GM19193 (cell line): Measurements from ENCODE around the gene CDKN1B.

Source experiments
- POLR2A ChIP-seq: IDR thresholded peaks from 4 replicates; pipeline ENCODE4 v1.6.1; 2011; ENCODE audit not compliant: insufficient read depth, insufficient read length; ENCODE audit errors: extremely low read depth

The CDKN1B gene

GRCh38 chr12:12689647-12690300 lies 27.4 kb upstream of the CDKN1B start:
- no peak for TF ChIP-seq POLR2A

- no peak for TF ChIP-seq POLR2A
Observed at GRCh38 chr12:12691549-12691948, 25.6 kb upstream of the CDKN1B start.

GRCh38 chr12:12693111-12693671 lies 24.0 kb upstream of the CDKN1B start:
- no peak for TF ChIP-seq POLR2A

- peak; percentile 27 for TF ChIP-seq POLR2A
Observed at GRCh38 chr12:12696562-12697383, 20.4 kb upstream of the CDKN1B start.

GRCh38 chr12:12699345-12699744 lies 17.8 kb upstream of the CDKN1B start:
- TF ChIP-seq POLR2A, result no peak

GRCh38 chr12:12700254-12700653 lies 16.9 kb upstream of the CDKN1B start:
- no peak for TF ChIP-seq POLR2A

GRCh38 chr12:12701457-12701856 lies 15.7 kb upstream of the CDKN1B start:
- no peak for TF ChIP-seq POLR2A

GRCh38 chr12:12704593-12705230 lies 12.5 kb upstream of the CDKN1B start:
- no peak for TF ChIP-seq POLR2A

GRCh38 chr12:12705838-12706520 lies 11.2 kb upstream of the CDKN1B start:
- TF ChIP-seq POLR2A, result no peak

GRCh38 chr12:12713932-12714275 lies 3.3 kb upstream of the CDKN1B start:
- no peak for TF ChIP-seq POLR2A

GRCh38 chr12:12714276-12715021 lies 2.7 kb upstream of the CDKN1B start:
- peak; percentile 74 for TF ChIP-seq POLR2A

- TF ChIP-seq POLR2A, result no peak
Observed at GRCh38 chr12:12715128-12715458, 2.1 kb upstream of the CDKN1B start.

GRCh38 chr12:12715459-12716150 lies 1.6 kb upstream of the CDKN1B start:
- TF ChIP-seq POLR2A, result peak; percentile 52
